WTC11 (cell line): ENCODE measurements around the gene GALNTL6. TPM values are rescaled to one million over a fixed set of nuclear protein-coding genes. Genes with fewer than 3 reads are reported as not detected.

Source experiments
- ATAC-seq: fragments of 200-7000 bp; cut with Tn5 transposase; 2 replicates; pipeline ENCODE4 v1.10.0; 2021; ENCODE audit warnings: mild to moderate bottlenecking, moderate library complexity
- CTCF ChIA-PET: fragments of 300-600 bp; sonication (Branson Sonifier 250); formaldehyde crosslinking; loops from one replicate; lab custom pipeline; 2021; ENCODE audit warnings: antibody characterized with exemption; lab: Charles Lee
- POLR2A ChIA-PET: fragments of 350-600 bp; sonication (Branson Sonifier 250); formaldehyde crosslinking; loops from one replicate; lab custom pipeline; 2021; ENCODE audit warnings: antibody characterized with exemption; lab: Charles Lee
- DNase-seq: peaks from one replicate; pipeline ENCODE4 v3.0.0; 2021; ENCODE audit warnings: low spot score
- H3K27ac Mint-ChIP-seq: 2 replicates; pipeline ENCODE4 v1.8.0; 2021; ENCODE audit warnings: mixed read lengths
- H3K27me3 Mint-ChIP-seq: 2 replicates; pipeline ENCODE4 v1.8.0; 2021; ENCODE audit warnings: low read depth, mild to moderate bottlenecking, moderate library complexity, mixed read lengths
- H3K36me3 Mint-ChIP-seq: 2 replicates; pipeline ENCODE4 v1.8.0; 2021; ENCODE audit warnings: mixed read lengths
- H3K4me1 Mint-ChIP-seq: 2 replicates; pipeline ENCODE4 v1.8.0; 2022; ENCODE audit warnings: mixed read lengths
- H3K4me3 Mint-ChIP-seq: 2 replicates; pipeline ENCODE4 v1.8.0; 2021; ENCODE audit warnings: mild to moderate bottlenecking, moderate library complexity, mixed read lengths
- H3K9me3 Mint-ChIP-seq: 2 replicates; pipeline ENCODE4 v1.8.0; 2021; ENCODE audit warnings: mixed read lengths
- CBFB ChIP-seq: sonication (generic); formaldehyde crosslinking; IDR thresholded peaks from 2 replicates; pipeline ENCODE4 v1.8.1; 2022; ENCODE audit warnings: mild to moderate bottlenecking, low read depth, missing genetic modification reagents
- ESRRA ChIP-seq: sonication (generic); formaldehyde crosslinking; IDR thresholded peaks from 2 replicates; pipeline ENCODE4 v1.8.1; 2022; ENCODE audit warnings: mild to moderate bottlenecking, missing genetic modification reagents, borderline replicate concordance
- FOXP1 ChIP-seq: sonication (generic); formaldehyde crosslinking; IDR thresholded peaks from 2 replicates; pipeline ENCODE4 v1.8.0; 2022; ENCODE audit warnings: missing genetic modification reagents, mild to moderate bottlenecking, moderate library complexity, borderline replicate concordance
- JAZF1 ChIP-seq: fragments of 250-450 bp; sonication (Bioruptor Pico); IDR thresholded peaks from 2 replicates; pipeline ENCODE4 v1.9.0; 2021; ENCODE audit warnings: moderate library complexity, mild to moderate bottlenecking, inconsistent platforms
- NFE2L1 ChIP-seq: sonication (generic); formaldehyde crosslinking; IDR thresholded peaks from 2 replicates; pipeline ENCODE4 v1.8.1; 2023; ENCODE audit warnings: missing genetic modification reagents
- ZNF423 ChIP-seq: fragments of 250-450 bp; sonication (Bioruptor Pico); IDR thresholded peaks from 2 replicates; pipeline ENCODE4 v2.1.2; 2022; ENCODE audit warnings: mild to moderate bottlenecking, moderate library complexity
- total RNA-seq: library from RNA; stranded (reverse); gene quantifications from 3 replicates; pipeline ENCODE4 v1.2.3, GENCODE V29; 2021
- TF ChIP-seq, protein P1 (sequence below): sonication (generic); formaldehyde crosslinking; IDR thresholded peaks from 2 replicates; pipeline ENCODE4 v1.8.0; 2023; ENCODE audit warnings: missing genetic modification reagents, mild to moderate bottlenecking, borderline replicate concordance
- TF ChIP-seq, protein P2 (sequence below): sonication (generic); formaldehyde crosslinking; IDR thresholded peaks from 2 replicates; pipeline ENCODE4 v1.8.1; 2022; ENCODE audit warnings: mild to moderate bottlenecking, moderate library complexity, missing genetic modification reagents
- TF ChIP-seq, protein P3 (sequence below): sonication (generic); formaldehyde crosslinking; IDR thresholded peaks from 2 replicates; pipeline ENCODE4 v1.8.1; 2023; ENCODE audit warnings: mild to moderate bottlenecking, missing genetic modification reagents, moderate library complexity
- TF ChIP-seq, protein P4 (sequence below): sonication (generic); formaldehyde crosslinking; IDR thresholded peaks from 2 replicates; pipeline ENCODE4 v1.8.1; 2023; ENCODE audit warnings: mild to moderate bottlenecking, missing genetic modification reagents, borderline replicate concordance
- TF ChIP-seq, protein P5 (sequence below): sonication (generic); formaldehyde crosslinking; IDR thresholded peaks from 2 replicates; pipeline ENCODE4 v1.8.1; 2022; ENCODE audit warnings: missing genetic modification reagents, borderline replicate concordance
- TF ChIP-seq, protein P6 (sequence below): sonication (generic); formaldehyde crosslinking; IDR thresholded peaks from 2 replicates; pipeline ENCODE4 v1.8.1; 2023; ENCODE audit warnings: mild to moderate bottlenecking, missing genetic modification reagents

GALNTL6 gene
- total RNA-seq, 1 experiment from 2014 or later, result 0.24 TPM

DNA sequence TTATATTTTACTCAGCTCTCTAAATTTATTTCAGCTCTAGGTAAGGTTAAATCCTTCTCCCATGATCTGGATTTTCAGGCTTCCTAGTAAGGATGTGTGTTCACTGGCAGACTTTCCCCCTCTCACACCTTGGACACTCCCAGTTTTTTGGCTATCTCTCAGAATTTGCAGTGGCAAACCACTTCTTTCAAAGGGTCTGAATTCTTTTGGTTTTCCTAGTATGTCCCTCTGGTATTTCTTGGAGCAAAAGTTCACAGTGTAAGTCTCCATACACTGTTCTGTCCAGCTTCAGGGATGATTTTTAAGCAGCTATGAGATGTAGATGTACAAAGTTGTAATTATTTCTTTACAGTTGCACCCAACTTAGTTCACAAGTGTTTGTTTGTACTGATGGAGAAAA is 701.6 kb downstream of the GALNTL6 start:
- Mint-ChIP-seq H3K27ac (no peak overlapping the region), H3K9me3 (peaks cover 18% of the 10 kb centered on the region), H3K27me3 (no peaks in the 10 kb centered on the region), H3K4me1 (peaks cover 10% of the 10 kb centered on the region), H3K4me3 (no peak overlapping the region), H3K36me3 (no peaks in the 10 kb centered on the region)
- ATAC-seq (no peak), DNase-seq (no peak)
- ChIA-PET POLR2A (no interaction called here), CTCF (interaction anchor here (1.3 kb wide), 1 partner anchor 15 kb away, joined by 3 read pairs; no protein-coding TSS in a partner anchor)
- no peak for TF ChIP-seq JAZF1 (CRISPR knock-in tag)
- TF ChIP-seq, protein P1, sequence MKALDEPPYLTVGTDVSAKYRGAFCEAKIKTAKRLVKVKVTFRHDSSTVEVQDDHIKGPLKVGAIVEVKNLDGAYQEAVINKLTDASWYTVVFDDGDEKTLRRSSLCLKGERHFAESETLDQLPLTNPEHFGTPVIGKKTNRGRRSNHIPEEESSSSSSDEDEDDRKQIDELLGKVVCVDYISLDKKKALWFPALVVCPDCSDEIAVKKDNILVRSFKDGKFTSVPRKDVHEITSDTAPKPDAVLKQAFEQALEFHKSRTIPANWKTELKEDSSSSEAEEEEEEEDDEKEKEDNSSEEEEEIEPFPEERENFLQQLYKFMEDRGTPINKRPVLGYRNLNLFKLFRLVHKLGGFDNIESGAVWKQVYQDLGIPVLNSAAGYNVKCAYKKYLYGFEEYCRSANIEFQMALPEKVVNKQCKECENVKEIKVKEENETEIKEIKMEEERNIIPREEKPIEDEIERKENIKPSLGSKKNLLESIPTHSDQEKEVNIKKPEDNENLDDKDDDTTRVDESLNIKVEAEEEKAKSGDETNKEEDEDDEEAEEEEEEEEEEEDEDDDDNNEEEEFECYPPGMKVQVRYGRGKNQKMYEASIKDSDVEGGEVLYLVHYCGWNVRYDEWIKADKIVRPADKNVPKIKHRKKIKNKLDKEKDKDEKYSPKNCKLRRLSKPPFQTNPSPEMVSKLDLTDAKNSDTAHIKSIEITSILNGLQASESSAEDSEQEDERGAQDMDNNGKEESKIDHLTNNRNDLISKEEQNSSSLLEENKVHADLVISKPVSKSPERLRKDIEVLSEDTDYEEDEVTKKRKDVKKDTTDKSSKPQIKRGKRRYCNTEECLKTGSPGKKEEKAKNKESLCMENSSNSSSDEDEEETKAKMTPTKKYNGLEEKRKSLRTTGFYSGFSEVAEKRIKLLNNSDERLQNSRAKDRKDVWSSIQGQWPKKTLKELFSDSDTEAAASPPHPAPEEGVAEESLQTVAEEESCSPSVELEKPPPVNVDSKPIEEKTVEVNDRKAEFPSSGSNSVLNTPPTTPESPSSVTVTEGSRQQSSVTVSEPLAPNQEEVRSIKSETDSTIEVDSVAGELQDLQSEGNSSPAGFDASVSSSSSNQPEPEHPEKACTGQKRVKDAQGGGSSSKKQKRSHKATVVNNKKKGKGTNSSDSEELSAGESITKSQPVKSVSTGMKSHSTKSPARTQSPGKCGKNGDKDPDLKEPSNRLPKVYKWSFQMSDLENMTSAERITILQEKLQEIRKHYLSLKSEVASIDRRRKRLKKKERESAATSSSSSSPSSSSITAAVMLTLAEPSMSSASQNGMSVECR (CRISPR knock-in tag), result no peak
- TF ChIP-seq, protein P2, sequence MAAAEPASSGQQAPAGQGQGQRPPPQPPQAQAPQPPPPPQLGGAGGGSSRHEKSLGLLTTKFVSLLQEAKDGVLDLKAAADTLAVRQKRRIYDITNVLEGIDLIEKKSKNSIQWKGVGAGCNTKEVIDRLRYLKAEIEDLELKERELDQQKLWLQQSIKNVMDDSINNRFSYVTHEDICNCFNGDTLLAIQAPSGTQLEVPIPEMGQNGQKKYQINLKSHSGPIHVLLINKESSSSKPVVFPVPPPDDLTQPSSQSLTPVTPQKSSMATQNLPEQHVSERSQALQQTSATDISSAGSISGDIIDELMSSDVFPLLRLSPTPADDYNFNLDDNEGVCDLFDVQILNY (CRISPR knock-in tag), result no peak
- TF ChIP-seq, protein P3, sequence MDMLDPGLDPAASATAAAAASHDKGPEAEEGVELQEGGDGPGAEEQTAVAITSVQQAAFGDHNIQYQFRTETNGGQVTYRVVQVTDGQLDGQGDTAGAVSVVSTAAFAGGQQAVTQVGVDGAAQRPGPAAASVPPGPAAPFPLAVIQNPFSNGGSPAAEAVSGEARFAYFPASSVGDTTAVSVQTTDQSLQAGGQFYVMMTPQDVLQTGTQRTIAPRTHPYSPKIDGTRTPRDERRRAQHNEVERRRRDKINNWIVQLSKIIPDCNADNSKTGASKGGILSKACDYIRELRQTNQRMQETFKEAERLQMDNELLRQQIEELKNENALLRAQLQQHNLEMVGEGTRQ (CRISPR knock-in tag), result no peak
- TF ChIP-seq FOXP1 (CRISPR knock-in tag), result no peak
- TF ChIP-seq, protein P4, sequence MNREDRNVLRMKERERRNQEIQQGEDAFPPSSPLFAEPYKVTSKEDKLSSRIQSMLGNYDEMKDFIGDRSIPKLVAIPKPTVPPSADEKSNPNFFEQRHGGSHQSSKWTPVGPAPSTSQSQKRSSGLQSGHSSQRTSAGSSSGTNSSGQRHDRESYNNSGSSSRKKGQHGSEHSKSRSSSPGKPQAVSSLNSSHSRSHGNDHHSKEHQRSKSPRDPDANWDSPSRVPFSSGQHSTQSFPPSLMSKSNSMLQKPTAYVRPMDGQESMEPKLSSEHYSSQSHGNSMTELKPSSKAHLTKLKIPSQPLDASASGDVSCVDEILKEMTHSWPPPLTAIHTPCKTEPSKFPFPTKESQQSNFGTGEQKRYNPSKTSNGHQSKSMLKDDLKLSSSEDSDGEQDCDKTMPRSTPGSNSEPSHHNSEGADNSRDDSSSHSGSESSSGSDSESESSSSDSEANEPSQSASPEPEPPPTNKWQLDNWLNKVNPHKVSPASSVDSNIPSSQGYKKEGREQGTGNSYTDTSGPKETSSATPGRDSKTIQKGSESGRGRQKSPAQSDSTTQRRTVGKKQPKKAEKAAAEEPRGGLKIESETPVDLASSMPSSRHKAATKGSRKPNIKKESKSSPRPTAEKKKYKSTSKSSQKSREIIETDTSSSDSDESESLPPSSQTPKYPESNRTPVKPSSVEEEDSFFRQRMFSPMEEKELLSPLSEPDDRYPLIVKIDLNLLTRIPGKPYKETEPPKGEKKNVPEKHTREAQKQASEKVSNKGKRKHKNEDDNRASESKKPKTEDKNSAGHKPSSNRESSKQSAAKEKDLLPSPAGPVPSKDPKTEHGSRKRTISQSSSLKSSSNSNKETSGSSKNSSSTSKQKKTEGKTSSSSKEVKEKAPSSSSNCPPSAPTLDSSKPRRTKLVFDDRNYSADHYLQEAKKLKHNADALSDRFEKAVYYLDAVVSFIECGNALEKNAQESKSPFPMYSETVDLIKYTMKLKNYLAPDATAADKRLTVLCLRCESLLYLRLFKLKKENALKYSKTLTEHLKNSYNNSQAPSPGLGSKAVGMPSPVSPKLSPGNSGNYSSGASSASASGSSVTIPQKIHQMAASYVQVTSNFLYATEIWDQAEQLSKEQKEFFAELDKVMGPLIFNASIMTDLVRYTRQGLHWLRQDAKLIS (CRISPR knock-in tag), result no peak
- no peak for TF ChIP-seq ZNF423 (CRISPR knock-in tag)
- no peak for TF ChIP-seq ESRRA (CRISPR knock-in tag)
- no peak for TF ChIP-seq NFE2L1 (CRISPR knock-in tag)
- TF ChIP-seq, protein P5, sequence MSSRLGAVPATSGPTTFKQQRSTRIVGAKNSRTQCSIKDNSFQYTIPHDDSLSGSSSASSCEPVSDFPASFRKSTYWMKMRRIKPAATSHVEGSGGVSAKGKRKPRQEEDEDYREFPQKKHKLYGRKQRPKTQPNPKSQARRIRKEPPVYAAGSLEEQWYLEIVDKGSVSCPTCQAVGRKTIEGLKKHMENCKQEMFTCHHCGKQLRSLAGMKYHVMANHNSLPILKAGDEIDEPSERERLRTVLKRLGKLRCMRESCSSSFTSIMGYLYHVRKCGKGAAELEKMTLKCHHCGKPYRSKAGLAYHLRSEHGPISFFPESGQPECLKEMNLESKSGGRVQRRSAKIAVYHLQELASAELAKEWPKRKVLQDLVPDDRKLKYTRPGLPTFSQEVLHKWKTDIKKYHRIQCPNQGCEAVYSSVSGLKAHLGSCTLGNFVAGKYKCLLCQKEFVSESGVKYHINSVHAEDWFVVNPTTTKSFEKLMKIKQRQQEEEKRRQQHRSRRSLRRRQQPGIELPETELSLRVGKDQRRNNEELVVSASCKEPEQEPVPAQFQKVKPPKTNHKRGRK (CRISPR knock-in tag), result no peak
- TF ChIP-seq, protein P6, sequence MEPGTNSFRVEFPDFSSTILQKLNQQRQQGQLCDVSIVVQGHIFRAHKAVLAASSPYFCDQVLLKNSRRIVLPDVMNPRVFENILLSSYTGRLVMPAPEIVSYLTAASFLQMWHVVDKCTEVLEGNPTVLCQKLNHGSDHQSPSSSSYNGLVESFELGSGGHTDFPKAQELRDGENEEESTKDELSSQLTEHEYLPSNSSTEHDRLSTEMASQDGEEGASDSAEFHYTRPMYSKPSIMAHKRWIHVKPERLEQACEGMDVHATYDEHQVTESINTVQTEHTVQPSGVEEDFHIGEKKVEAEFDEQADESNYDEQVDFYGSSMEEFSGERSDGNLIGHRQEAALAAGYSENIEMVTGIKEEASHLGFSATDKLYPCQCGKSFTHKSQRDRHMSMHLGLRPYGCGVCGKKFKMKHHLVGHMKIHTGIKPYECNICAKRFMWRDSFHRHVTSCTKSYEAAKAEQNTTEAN (CRISPR knock-in tag), result no peak
- TF ChIP-seq CBFB, result no peak
